OCI-LY3 (cell line): ENCODE data around the gene LRP5.

Experiments
- EZH2phosphoT487 ChIP-seq: fragments of 200-600 bp; shearing (Covaris generic); IDR thresholded peaks from 2 replicates; pipeline ENCODE4 v1.6.1; 2018; ENCODE audit warnings: antibody characterized with exemption, mixed run types, low read depth
- TF ChIP-seq, protein P1 (sequence below): fragments of 200-600, 300-600 bp; sonication (generic); IDR thresholded peaks from 2 replicates; pipeline ENCODE4 v1.5.1; 2014; ENCODE audit warnings: antibody characterized with exemption, low read length, low read depth

DNA sequence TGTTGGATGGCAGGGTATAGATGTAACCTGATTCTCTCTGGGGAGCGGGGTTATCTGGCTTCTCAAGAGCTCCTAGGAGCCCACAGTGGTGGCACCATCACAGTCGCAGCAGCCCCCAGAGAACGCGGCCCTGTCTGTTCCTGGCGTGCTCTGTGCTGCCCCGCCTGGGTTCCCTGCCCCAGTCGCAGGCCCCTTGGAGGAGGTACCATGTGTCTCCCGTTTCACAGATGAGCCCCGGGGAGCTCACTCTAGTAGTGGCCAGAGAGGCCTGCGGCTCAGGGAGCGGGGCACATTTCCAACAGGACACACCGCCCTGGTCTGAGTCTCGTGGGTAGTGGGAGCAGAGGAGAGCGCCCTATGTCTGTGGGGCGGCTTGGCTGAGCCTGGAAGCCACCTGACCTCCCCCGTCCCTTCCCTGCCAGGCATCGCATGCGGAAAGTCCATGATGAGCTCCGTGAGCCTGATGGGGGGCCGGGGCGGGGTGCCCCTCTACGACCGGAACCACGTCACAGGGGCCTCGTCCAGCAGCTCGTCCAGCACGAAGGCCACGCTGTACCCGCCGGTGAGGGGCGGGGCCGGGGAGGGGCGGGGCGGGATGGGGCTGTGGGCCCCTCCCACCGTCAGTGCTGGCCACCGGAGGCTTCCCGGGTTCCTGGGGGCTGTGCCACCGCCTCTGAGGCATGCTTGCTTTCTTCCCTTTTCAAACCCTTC is 127.1 kb downstream of the LRP5 start:
- TF ChIP-seq, protein P1, sequence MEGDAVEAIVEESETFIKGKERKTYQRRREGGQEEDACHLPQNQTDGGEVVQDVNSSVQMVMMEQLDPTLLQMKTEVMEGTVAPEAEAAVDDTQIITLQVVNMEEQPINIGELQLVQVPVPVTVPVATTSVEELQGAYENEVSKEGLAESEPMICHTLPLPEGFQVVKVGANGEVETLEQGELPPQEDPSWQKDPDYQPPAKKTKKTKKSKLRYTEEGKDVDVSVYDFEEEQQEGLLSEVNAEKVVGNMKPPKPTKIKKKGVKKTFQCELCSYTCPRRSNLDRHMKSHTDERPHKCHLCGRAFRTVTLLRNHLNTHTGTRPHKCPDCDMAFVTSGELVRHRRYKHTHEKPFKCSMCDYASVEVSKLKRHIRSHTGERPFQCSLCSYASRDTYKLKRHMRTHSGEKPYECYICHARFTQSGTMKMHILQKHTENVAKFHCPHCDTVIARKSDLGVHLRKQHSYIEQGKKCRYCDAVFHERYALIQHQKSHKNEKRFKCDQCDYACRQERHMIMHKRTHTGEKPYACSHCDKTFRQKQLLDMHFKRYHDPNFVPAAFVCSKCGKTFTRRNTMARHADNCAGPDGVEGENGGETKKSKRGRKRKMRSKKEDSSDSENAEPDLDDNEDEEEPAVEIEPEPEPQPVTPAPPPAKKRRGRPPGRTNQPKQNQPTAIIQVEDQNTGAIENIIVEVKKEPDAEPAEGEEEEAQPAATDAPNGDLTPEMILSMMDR: no peak
- no peak for TF ChIP-seq EZH2phosphoT487
